Lung (tissue), 12 donors: Measurements from ENCODE around the gene ADAMTS2. TPM values are rescaled to one million over a fixed set of nuclear protein-coding genes. Genes with fewer than 3 reads are reported as not detected.

ENCODE experiments used
- ATAC-seq: fragments of 200-7000 bp; cut with Tn5 transposase; one replicate; pipeline ENCODE4 v1.9.1; 2020; ENCODE audit warnings: moderate number of reproducible peaks; ENCODE audit not compliant: insufficient read depth, low FRiP score
- DNase-seq, 3 donors: peaks; one replicate each; pipeline ENCODE4 v3.0.0-alpha.2; 2013 to 2017
- H3K27ac ChIP-seq, 2 donors: one replicate each; pipeline ENCODE4 v1.5.1; 2013; ENCODE audit warnings: mild to moderate bottlenecking in 2 of 2, moderate library complexity in 2 of 2, control low read depth in 1 of 2, inconsistent platforms in 1 of 2, low read depth in 1 of 2, low read length in 1 of 2
- H3K27me3 ChIP-seq, 3 donors: one replicate each; pipeline ENCODE4 v1.5.1; 2013; ENCODE audit warnings: low read length in 2 of 3; ENCODE audit not compliant: control insufficient read depth in 3 of 3, insufficient read depth in 3 of 3
- H3K36me3 ChIP-seq, 4 donors: one replicate each; pipeline ENCODE4 v1.5.1; 2013; ENCODE audit warnings: low read length in 4 of 4, mild to moderate bottlenecking in 1 of 4, moderate library complexity in 1 of 4; ENCODE audit not compliant: control insufficient read depth in 4 of 4, insufficient read depth in 4 of 4
- H3K4me1 ChIP-seq, 5 donors: one replicate each; pipeline ENCODE4 v1.5.1; 2013; ENCODE audit warnings: low read length in 5 of 5, mild to moderate bottlenecking in 2 of 5, moderate library complexity in 1 of 5; ENCODE audit not compliant: control insufficient read depth in 5 of 5, insufficient read depth in 5 of 5
- H3K4me3 ChIP-seq: one replicate; pipeline ENCODE4 v1.5.1; 2013; ENCODE audit warnings: mild to moderate bottlenecking, control low read depth, moderate library complexity
- H3K9ac ChIP-seq, 2 donors: one replicate each; pipeline ENCODE4 v1.5.1; 2013; ENCODE audit warnings: low read length in 2 of 2, control low read depth in 1 of 2; ENCODE audit not compliant: insufficient read depth in 1 of 2
- H3K9me3 ChIP-seq, 4 donors: one replicate each; pipeline ENCODE4 v1.5.1; 2013; ENCODE audit warnings: low read length in 3 of 4, mild to moderate bottlenecking in 1 of 4, moderate library complexity in 1 of 4; ENCODE audit not compliant: control insufficient read depth in 4 of 4, insufficient read depth in 3 of 4
- CTCF ChIP-seq: IDR thresholded peaks from 2 replicates; pipeline ENCODE4 v1.5.1; 2012; ENCODE audit warnings: mild to moderate bottlenecking; ENCODE audit errors: control extremely low read depth, extremely low read depth
- WGBS, 2 donors: extraction: QIAGEN DNeasy Blood & Tissue Kit; methylation state at CpG; one replicate each; pipeline ENCODE4 v1.1.7; 2013; 5-methylcytosine and 5-hydroxymethylcytosine counted together
- polyA plus RNA-seq, 2 donors: library from polyadenylated mRNA; stranded (reverse); fragments of 200-250 nt; gene quantifications; one replicate each; pipeline ENCODE4 v1.2.1, GENCODE V29; 2013
- total RNA-seq, 2 donors: library from RNA; depleted of rRNA in 1 of 2; stranded (reverse); fragments of >200 nt in 1 of 2; gene quantifications; one replicate each; pipeline ENCODE4 v1.2.1, GENCODE V29; 2014 to 2021
- donor health status: control.
- donor health status: control.
- donor health status: Bipolar disorder and iron deficiency.
- donor health status: healthy.
- donor health status: DM: yes; HTN: yes; CAD: no.

The ADAMTS2 gene
- total and polyA plus RNA-seq, 4 donors = 9.3 to 45.5 (median 28.7) TPM

- no peak for TF ChIP-seq CTCF
- no peak overlapping the region for H3K9ac ChIP-seq
- H3K27ac ChIP-seq = no peak overlapping the region
- no peak overlapping the region for H3K4me3 ChIP-seq
- ATAC-seq (no peak), DNase-seq (no peak)
- WGBS, 2 donors = 82 to 93% methylated on average over 8 of the region's 8 CpGs
- H3K36me3 ChIP-seq = peaks cover 0 to 5% (median under 1%) of the 10 kb centered on the region in 4 donors
- peaks cover 4 to 27% (median 10%) of the 10 kb centered on the region in 3 donors for H3K27me3 ChIP-seq
- H3K4me1 ChIP-seq = peaks cover 0 to 18% (median 6%) of the 10 kb centered on the region in 5 donors
- peaks cover 0 to 2% (median 0%) of the 10 kb centered on the region in 4 donors for H3K9me3 ChIP-seq
These were observed 4.8 kb downstream of the ADAMTS2 start for GRCh38 chr5:179340465-179340864.

GRCh38 chr5:179339996-179340395 is 5.3 kb downstream of the ADAMTS2 start:
- DNase-seq (no peak), ATAC-seq (no peak)
- Histone ChIP-seq H3K9me3 (peaks cover 0 to 2% (median 0%) of the 10 kb centered on the region in 4 donors), H3K4me1 (peaks cover 0 to 18% (median 9%) of the 10 kb centered on the region in 5 donors), H3K36me3 (peaks cover 0 to 5% (median under 1%) of the 10 kb centered on the region in 4 donors), H3K4me3 (no peak overlapping the region), H3K9ac (no peak overlapping the region), H3K27me3 (peaks cover 4 to 30% (median 10%) of the 10 kb centered on the region in 3 donors), H3K27ac (no peak overlapping the region)
- WGBS, 2 donors = 85 to 94% methylated on average over 10 of the region's 10 CpGs
- TF ChIP-seq CTCF = no peak

- Histone ChIP-seq H3K4me1 (peaks cover 0 to 18% (median 4%) of the 10 kb centered on the region in 5 donors), H3K9me3 (peaks cover 0 to 2% (median 0%) of the 10 kb centered on the region in 4 donors), H3K4me3 (no peak overlapping the region), H3K27me3 (peaks cover 4 to 30% (median 10%) of the 10 kb centered on the region in 3 donors), H3K27ac (no peak overlapping the region), H3K9ac (no peak overlapping the region), H3K36me3 (peaks cover 0 to 8% (median under 1%) of the 10 kb centered on the region in 4 donors)
- DNase-seq (no peak), ATAC-seq (no peak)
- TF ChIP-seq CTCF = no peak
- 76 to 94% methylated on average over 5 of the region's 5 CpGs for WGBS, 2 donors
These were observed 6.2 kb downstream of the ADAMTS2 start for GRCh38 chr5:179339081-179339480.
